NCI-H1092 (cell line): Measurements from ENCODE around the gene CAPN10.
"Not testable (repeated sequence)": the region's sequence is repeated elsewhere in the genome, so short reads cannot be mapped to it uniquely, and the experiment has no call there.

ENCODE experiments used
- DNase-seq: peaks from one replicate; lab custom pipeline; 2025; lab: John Stamatoyannopoulos, UW

Gene CAPN10

GRCh38 chr2:240586198-240586918 is at the start of gene CAPN10:
CAPN10 (plus strand) TSS chr2:240586734; CDS start chr2:240586912, 178 bp downstream.
- peak; percentile 88 for DNase-seq

- no peak for DNase-seq
These were observed 48.3 kb upstream of the CAPN10 start for GRCh38 chr2:240538031-240538780.

- not testable (repeated sequence) for DNase-seq
These were observed 47.4 kb upstream of the CAPN10 start for GRCh38 chr2:240539101-240539500.

- DNase-seq = no peak
These were observed 46.6 kb upstream of the CAPN10 start for GRCh38 chr2:240539906-240540305.

GRCh38 chr2:240551288-240551687 is 35.2 kb upstream of the CAPN10 start:
- no peak for DNase-seq

- DNase-seq = no peak
These were observed 34.7 kb upstream of the CAPN10 start for GRCh38 chr2:240551811-240552210.

- DNase-seq = no peak
These were observed 32.5 kb upstream of the CAPN10 start for GRCh38 chr2:240553956-240554480.

GRCh38 chr2:240554767-240555493 is 31.6 kb upstream of the CAPN10 start:
- no peak for DNase-seq

- no peak for DNase-seq
These were observed 30.8 kb upstream of the CAPN10 start for GRCh38 chr2:240555541-240556250.

- no peak for DNase-seq
These were observed 29.9 kb upstream of the CAPN10 start for GRCh38 chr2:240556553-240557100.

GRCh38 chr2:240557101-240557751 is 29.3 kb upstream of the CAPN10 start:
- DNase-seq = no peak

- DNase-seq = no peak
These were observed 28.7 kb upstream of the CAPN10 start, which contains the start of gene ANKMY1 for GRCh38 chr2:240557808-240558207. ANKMY1 (minus strand) TSS chr2:240557988; CDS start chr2:240557335, 653 bp downstream.

GRCh38 chr2:240558236-240558761 is 28.2 kb upstream of the CAPN10 start:
- no peak for DNase-seq

GRCh38 chr2:240559286-240559685 is 27.2 kb upstream of the CAPN10 start:
- DNase-seq = no peak

GRCh38 chr2:240560084-240560479 is 26.5 kb upstream of the CAPN10 start, which contains the start of gene DUSP28:
DUSP28 (plus strand) TSS chr2:240560357; CDS start chr2:240560685, 328 bp downstream.
- peak; percentile 65 for DNase-seq

GRCh38 chr2:240560480-240561324 is 25.8 kb upstream of the CAPN10 start:
- DNase-seq = peak; percentile 94

- DNase-seq = no peak
These were observed 25.1 kb upstream of the CAPN10 start for GRCh38 chr2:240561325-240561971.

- DNase-seq = not testable (repeated sequence)
These were observed 23.3 kb upstream of the CAPN10 start for GRCh38 chr2:240563231-240563630.
